ENCODE data around the gene ZCCHC14.
"Not testable (repeated sequence)": the region's sequence is repeated elsewhere in the genome, so short reads cannot be mapped to it uniquely, and the experiment has no call there.

DNA sequence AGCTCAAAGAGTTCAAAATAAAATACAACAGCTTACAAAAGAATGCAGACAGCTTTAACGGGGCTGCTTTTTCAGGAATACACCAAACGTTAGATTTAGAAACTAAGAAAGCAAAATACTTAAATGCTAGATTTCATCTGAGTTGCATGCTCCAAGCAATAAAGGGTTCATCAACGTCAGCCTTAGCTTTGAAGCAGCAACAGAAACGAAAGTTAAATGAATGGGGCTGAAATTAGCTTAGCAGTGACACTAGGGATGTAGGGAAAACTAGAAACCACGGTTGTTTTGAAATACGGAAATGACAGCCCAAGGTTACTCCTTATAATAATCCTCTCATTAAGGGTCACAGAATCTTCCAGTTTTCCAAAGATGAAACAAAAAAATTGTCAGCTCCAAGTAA, 3.9 kb downstream of the ZCCHC14 start:
- TF ChIP-seq, protein P1, sequence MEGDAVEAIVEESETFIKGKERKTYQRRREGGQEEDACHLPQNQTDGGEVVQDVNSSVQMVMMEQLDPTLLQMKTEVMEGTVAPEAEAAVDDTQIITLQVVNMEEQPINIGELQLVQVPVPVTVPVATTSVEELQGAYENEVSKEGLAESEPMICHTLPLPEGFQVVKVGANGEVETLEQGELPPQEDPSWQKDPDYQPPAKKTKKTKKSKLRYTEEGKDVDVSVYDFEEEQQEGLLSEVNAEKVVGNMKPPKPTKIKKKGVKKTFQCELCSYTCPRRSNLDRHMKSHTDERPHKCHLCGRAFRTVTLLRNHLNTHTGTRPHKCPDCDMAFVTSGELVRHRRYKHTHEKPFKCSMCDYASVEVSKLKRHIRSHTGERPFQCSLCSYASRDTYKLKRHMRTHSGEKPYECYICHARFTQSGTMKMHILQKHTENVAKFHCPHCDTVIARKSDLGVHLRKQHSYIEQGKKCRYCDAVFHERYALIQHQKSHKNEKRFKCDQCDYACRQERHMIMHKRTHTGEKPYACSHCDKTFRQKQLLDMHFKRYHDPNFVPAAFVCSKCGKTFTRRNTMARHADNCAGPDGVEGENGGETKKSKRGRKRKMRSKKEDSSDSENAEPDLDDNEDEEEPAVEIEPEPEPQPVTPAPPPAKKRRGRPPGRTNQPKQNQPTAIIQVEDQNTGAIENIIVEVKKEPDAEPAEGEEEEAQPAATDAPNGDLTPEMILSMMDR (CRISPR knock-in tag; IDR thresholded peaks at IDR 0.05), result not testable (repeated sequence)
- TF ChIP-seq CREM (IDR thresholded peaks at IDR 0.05); CREM (CRISPR knock-in tag; IDR thresholded peaks at IDR 0.05); GABPA (IDR thresholded peaks at IDR 0.05; ENCODE audit: low read depth, low read length); GABPA (CRISPR knock-in tag; IDR thresholded peaks at IDR 0.05; ENCODE audit: low read depth); FOXK2 (IDR thresholded peaks at IDR 0.05); NCOA2 (CRISPR knock-in tag; IDR thresholded peaks at IDR 0.05): not testable (repeated sequence)
- TF ChIP-seq, protein P2, sequence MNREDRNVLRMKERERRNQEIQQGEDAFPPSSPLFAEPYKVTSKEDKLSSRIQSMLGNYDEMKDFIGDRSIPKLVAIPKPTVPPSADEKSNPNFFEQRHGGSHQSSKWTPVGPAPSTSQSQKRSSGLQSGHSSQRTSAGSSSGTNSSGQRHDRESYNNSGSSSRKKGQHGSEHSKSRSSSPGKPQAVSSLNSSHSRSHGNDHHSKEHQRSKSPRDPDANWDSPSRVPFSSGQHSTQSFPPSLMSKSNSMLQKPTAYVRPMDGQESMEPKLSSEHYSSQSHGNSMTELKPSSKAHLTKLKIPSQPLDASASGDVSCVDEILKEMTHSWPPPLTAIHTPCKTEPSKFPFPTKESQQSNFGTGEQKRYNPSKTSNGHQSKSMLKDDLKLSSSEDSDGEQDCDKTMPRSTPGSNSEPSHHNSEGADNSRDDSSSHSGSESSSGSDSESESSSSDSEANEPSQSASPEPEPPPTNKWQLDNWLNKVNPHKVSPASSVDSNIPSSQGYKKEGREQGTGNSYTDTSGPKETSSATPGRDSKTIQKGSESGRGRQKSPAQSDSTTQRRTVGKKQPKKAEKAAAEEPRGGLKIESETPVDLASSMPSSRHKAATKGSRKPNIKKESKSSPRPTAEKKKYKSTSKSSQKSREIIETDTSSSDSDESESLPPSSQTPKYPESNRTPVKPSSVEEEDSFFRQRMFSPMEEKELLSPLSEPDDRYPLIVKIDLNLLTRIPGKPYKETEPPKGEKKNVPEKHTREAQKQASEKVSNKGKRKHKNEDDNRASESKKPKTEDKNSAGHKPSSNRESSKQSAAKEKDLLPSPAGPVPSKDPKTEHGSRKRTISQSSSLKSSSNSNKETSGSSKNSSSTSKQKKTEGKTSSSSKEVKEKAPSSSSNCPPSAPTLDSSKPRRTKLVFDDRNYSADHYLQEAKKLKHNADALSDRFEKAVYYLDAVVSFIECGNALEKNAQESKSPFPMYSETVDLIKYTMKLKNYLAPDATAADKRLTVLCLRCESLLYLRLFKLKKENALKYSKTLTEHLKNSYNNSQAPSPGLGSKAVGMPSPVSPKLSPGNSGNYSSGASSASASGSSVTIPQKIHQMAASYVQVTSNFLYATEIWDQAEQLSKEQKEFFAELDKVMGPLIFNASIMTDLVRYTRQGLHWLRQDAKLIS (CRISPR knock-in tag; IDR thresholded peaks at IDR 0.05), result not testable (repeated sequence)
- TF ChIP-seq, protein P3, sequence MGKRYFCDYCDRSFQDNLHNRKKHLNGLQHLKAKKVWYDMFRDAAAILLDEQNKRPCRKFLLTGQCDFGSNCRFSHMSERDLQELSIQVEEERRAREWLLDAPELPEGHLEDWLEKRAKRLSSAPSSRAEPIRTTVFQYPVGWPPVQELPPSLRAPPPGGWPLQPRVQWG (CRISPR knock-in tag; IDR thresholded peaks at IDR 0.05; ENCODE audit: borderline replicate concordance, low read depth), result not testable (repeated sequence)
- TF ChIP-seq, protein P4, sequence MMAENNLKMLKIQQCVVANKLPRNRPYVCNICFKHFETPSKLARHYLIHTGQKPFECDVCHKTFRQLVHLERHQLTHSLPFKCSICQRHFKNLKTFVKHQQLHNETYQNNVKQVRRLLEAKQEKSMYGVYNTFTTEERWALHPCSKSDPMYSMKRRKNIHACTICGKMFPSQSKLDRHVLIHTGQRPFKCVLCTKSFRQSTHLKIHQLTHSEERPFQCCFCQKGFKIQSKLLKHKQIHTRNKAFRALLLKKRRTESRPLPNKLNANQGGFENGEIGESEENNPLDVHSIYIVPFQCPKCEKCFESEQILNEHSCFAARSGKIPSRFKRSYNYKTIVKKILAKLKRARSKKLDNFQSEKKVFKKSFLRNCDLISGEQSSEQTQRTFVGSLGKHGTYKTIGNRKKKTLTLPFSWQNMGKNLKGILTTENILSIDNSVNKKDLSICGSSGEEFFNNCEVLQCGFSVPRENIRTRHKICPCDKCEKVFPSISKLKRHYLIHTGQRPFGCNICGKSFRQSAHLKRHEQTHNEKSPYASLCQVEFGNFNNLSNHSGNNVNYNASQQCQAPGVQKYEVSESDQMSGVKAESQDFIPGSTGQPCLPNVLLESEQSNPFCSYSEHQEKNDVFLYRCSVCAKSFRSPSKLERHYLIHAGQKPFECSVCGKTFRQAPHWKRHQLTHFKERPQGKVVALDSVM (CRISPR knock-in tag; IDR thresholded peaks at IDR 0.05), result not testable (repeated sequence)

All from HepG2 (cell line).